GM10266 (cell line): ENCODE data around the gene SMAD7.

ENCODE experiments used
- DNase-seq: peaks from one replicate; pipeline ENCODE4 v3.0.0; 2012; ENCODE audit errors: extremely low spot score
- TF ChIP-seq, protein P1 (sequence below): IDR thresholded peaks from 2 replicates; pipeline ENCODE4 v1.5.1; 2012; ENCODE audit warnings: mild to moderate bottlenecking, low read depth; ENCODE audit not compliant: control insufficient read depth, insufficient read depth; ENCODE audit errors: missing control alignments

The SMAD7 gene

DNA sequence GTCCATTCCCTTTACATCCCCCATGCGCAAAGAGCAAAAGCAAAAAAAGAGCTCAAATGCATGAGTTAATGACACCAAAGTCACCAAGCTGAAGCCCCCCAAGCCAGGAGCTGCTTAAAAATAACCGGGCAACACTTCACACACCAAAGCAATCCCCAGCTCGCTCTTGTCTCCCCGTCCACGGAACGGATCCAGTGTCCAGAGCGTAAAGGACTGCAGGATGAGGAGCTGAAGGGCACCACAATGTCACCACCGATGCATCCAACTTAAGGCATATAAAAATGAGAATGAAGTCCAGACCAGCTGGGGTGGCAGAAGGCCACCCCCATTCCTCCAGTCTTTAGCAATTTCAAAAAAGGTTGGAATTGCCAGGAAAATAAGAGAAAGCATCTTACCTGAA lies 8.7 kb downstream of the SMAD7 start:
- no peak for DNase-seq
- TF ChIP-seq, protein P1, sequence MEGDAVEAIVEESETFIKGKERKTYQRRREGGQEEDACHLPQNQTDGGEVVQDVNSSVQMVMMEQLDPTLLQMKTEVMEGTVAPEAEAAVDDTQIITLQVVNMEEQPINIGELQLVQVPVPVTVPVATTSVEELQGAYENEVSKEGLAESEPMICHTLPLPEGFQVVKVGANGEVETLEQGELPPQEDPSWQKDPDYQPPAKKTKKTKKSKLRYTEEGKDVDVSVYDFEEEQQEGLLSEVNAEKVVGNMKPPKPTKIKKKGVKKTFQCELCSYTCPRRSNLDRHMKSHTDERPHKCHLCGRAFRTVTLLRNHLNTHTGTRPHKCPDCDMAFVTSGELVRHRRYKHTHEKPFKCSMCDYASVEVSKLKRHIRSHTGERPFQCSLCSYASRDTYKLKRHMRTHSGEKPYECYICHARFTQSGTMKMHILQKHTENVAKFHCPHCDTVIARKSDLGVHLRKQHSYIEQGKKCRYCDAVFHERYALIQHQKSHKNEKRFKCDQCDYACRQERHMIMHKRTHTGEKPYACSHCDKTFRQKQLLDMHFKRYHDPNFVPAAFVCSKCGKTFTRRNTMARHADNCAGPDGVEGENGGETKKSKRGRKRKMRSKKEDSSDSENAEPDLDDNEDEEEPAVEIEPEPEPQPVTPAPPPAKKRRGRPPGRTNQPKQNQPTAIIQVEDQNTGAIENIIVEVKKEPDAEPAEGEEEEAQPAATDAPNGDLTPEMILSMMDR: no peak

DNA sequence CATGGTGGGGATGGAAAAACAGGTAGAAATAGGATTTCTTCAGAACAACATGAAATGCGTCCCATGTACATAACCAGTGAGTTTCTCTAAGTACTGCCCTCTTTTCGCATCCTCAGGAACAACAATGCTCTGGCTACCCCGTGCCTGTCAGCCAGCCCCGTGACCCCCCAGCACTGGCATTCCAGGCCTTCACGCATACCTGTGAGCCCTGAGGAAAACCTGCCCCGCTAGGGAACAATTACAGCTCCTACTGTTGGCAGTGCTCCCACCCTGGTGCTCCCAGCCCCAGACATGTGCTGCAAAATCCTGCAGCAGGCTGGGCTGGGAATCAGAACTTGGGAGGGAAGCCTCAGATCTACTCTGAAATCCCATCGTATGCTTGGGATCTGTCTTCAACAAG lies 9.1 kb downstream of the SMAD7 start:
- TF ChIP-seq, protein P1: no peak
- no peak for DNase-seq

GRCh38 chr18:48940854-48941611 lies 9.7 kb downstream of the SMAD7 start:
- TF ChIP-seq, protein P1: no peak
- peak; percentile 51 for DNase-seq

- DNase-seq: no peak
- TF ChIP-seq, protein P1: no peak
These were observed 11.3 kb downstream of the SMAD7 start for GRCh38 chr18:48939205-48940097.

DNA sequence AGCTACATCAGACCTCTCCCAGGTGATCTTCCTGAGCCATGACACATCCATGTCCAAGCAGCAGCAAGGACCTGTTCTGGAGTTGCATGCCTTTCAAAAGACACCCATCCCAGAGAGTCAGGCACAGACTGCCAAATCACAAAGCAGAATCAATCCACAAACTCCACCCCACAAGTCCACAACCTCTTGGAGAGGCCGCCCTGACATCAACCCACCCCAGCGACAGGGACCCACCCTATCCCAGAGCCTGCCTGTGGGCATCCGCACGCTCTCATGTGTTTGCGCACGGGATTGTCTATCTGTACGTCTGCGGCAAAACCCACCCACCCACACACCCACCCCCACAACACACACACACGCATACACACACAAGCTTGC lies 11.9 kb downstream of the SMAD7 start:
- DNase-seq: no peak
- TF ChIP-seq, protein P1: no peak

- DNase-seq: no peak
These were observed 12.7 kb downstream of the SMAD7 start for GRCh38 chr18:48937869-48938750.

More at GRCh38 chr18:48937869-48938750, 12.7 kb downstream of the SMAD7 start:
- TF ChIP-seq, protein P1: no peak
